Neural cell (in vitro differentiated cells): ENCODE data around the gene ADAP1. TPM values are rescaled to one million over a fixed set of nuclear protein-coding genes. Genes with fewer than 3 reads are reported as not detected.

Experiments used
- H2AFZ ChIP-seq: fragments of 200-600, 300-800 bp; sonication (generic), shearing (Covaris generic); 2 replicates; pipeline ENCODE4 v1.6.0; 2014; ENCODE audit warnings: low read depth, mild to moderate bottlenecking, antibody characterized with exemption, low read length, moderate library complexity
- H3F3A ChIP-seq: fragments of 200-600 bp; shearing (Covaris generic); 2 replicates; pipeline ENCODE4 v1.6.1; 2016; ENCODE audit warnings: mild to moderate bottlenecking, moderate library complexity, mixed read lengths, antibody characterized with exemption, low read length; ENCODE audit not compliant: insufficient read depth, poor library complexity, severe bottlenecking
- H3K27ac ChIP-seq: fragments of 200-600, 300-800 bp; sonication (generic), shearing (Covaris generic); 2 replicates; pipeline ENCODE4 v1.5.1; 2014; ENCODE audit warnings: mild to moderate bottlenecking, low read length, moderate library complexity
- H3K27me3 ChIP-seq: fragments of 300-800, 200-600 bp; sonication (generic), shearing (Covaris generic); 2 replicates; pipeline ENCODE4 v1.6.0; 2014; ENCODE audit warnings: mild to moderate bottlenecking, low read depth, low read length, moderate library complexity; ENCODE audit not compliant: insufficient read depth
- H3K36me3 ChIP-seq: fragments of 300-800, 200-600 bp; sonication (generic), shearing (Covaris generic); 2 replicates; pipeline ENCODE4 v1.5.1; 2014; ENCODE audit warnings: mild to moderate bottlenecking, antibody characterized with exemption, low read length, moderate library complexity; ENCODE audit not compliant: insufficient read depth
- H3K4me2 ChIP-seq: fragments of 300-800, 200-600 bp; sonication (generic), shearing (Covaris generic); 2 replicates; pipeline ENCODE4 v1.6.0; 2014; ENCODE audit warnings: mild to moderate bottlenecking, low read length
- H3K4me3 ChIP-seq: fragments of 300-800, 200-600 bp; sonication (generic), shearing (Covaris generic); 2 replicates; pipeline ENCODE4 v1.5.1; 2014; ENCODE audit warnings: mild to moderate bottlenecking, low read length, moderate library complexity
- H3K79me2 ChIP-seq: fragments of 200-600 bp; shearing (Covaris generic); replicated peaks from 2 replicates; pipeline ENCODE4 v1.6.0; 2014; ENCODE audit warnings: mild to moderate bottlenecking, low read length, moderate library complexity; ENCODE audit not compliant: insufficient read depth
- H3K9ac ChIP-seq: fragments of 300-800, 200-600 bp; sonication (generic), shearing (Covaris generic); 2 replicates; pipeline ENCODE4 v1.6.1; 2016; ENCODE audit warnings: mild to moderate bottlenecking, low read length, mixed read lengths
- H3K9me2 ChIP-seq: fragments of 200-600 bp; shearing (Covaris generic); 2 replicates; pipeline ENCODE4 v1.6.1; 2016; ENCODE audit warnings: mild to moderate bottlenecking, low read length, mixed read lengths; ENCODE audit not compliant: insufficient read depth
- H3K9me3 ChIP-seq: fragments of 200-600, 300-800 bp; sonication (generic), shearing (Covaris generic); 2 replicates; pipeline ENCODE4 v1.6.1; 2016; ENCODE audit warnings: mild to moderate bottlenecking, mixed run types, low read length, moderate library complexity, mixed read lengths
- H4K20me1 ChIP-seq: fragments of 200-600 bp; shearing (Covaris generic); 2 replicates; pipeline ENCODE4 v1.6.1; 2016; ENCODE audit warnings: mild to moderate bottlenecking, mixed run types; ENCODE audit not compliant: insufficient read depth
- EP300 ChIP-seq: fragments of 450-650 bp; conservative IDR thresholded peaks from 2 replicates; pipeline ENCODE4 v1.6.1; 2014; ENCODE audit warnings: antibody characterized with exemption, mild to moderate bottlenecking, moderate library complexity; ENCODE audit not compliant: poor library complexity, severe bottlenecking
- EZH2 ChIP-seq: fragments of 200-600, 300-800 bp; shearing (Covaris generic), sonication (generic); IDR thresholded peaks from 2 replicates; pipeline ENCODE4 v1.6.1; 2014; ENCODE audit warnings: antibody characterized with exemption, low read length, borderline replicate concordance, mild to moderate bottlenecking; ENCODE audit not compliant: insufficient read depth, poor library complexity, severe bottlenecking
- MXI1 ChIP-seq: fragments of 450-650 bp; conservative IDR thresholded peaks from 2 replicates; pipeline ENCODE4 v1.6.1; 2014; ENCODE audit warnings: antibody characterized with exemption, mild to moderate bottlenecking; ENCODE audit not compliant: poor library complexity, severe bottlenecking
- POLR2AphosphoS5 ChIP-seq: IDR thresholded peaks from 2 replicates; pipeline ENCODE4 v1.6.1; 2012
- RAD21 ChIP-seq: fragments of 450-650 bp; conservative IDR thresholded peaks from 2 replicates; pipeline ENCODE4 v1.6.1; 2014; ENCODE audit warnings: antibody characterized with exemption, mild to moderate bottlenecking, moderate library complexity
- REST ChIP-seq: IDR thresholded peaks from 2 replicates; pipeline ENCODE4 v1.6.1; 2012; ENCODE audit warnings: borderline replicate concordance
- SMC3 ChIP-seq: fragments of 450-650 bp; conservative IDR thresholded peaks from 2 replicates; pipeline ENCODE4 v1.6.1; 2014; ENCODE audit warnings: antibody characterized with exemption, mild to moderate bottlenecking, moderate library complexity; ENCODE audit not compliant: poor library complexity
- TAF1 ChIP-seq: IDR thresholded peaks from 2 replicates; pipeline ENCODE4 v1.6.1; 2012; ENCODE audit warnings: low read depth
- polyA plus RNA-seq: library from polyadenylated mRNA; depleted of rRNA; stranded (reverse); fragments of >200 nt; gene quantifications from 2 replicates; pipeline ENCODE4 v1.2.3, GENCODE V29; 2014
- TF ChIP-seq, protein P1 (sequence below): fragments of 450-650 bp; IDR thresholded peaks from 2 replicates; pipeline ENCODE4 v1.5.1; 2014; ENCODE audit warnings: antibody characterized with exemption, mild to moderate bottlenecking, moderate library complexity; ENCODE audit not compliant: poor library complexity, severe bottlenecking

Gene ADAP1
- polyA plus RNA-seq, 1 donor from 2014 or later: 76.8 TPM

DNA sequence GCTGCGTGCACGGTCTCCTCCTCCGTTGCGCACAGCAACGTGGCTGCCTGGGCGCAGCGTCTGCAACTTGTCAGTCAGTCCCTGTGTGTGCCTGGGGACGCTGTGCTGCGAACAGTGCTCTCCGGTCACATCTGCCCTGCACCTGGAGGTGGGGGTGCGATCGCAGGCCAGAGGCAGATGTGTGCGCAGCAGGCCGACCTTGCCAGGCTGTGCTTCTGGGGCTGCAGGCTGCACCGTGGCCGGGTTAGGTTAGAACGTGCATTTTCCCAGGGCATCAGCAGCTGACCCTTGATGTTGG, 86.3 kb downstream of the ADAP1 start:
- H3K36me3 ChIP-seq: peaks cover 10% of the 10 kb centered on the region
- H2AFZ ChIP-seq: no peak overlapping the region
- no peaks in the 10 kb centered on the region for H3K79me2 ChIP-seq
- TF ChIP-seq TAF1: no peak
- TF ChIP-seq POLR2AphosphoS5: no peak
- TF ChIP-seq EP300: no peak
- TF ChIP-seq, protein P1, sequence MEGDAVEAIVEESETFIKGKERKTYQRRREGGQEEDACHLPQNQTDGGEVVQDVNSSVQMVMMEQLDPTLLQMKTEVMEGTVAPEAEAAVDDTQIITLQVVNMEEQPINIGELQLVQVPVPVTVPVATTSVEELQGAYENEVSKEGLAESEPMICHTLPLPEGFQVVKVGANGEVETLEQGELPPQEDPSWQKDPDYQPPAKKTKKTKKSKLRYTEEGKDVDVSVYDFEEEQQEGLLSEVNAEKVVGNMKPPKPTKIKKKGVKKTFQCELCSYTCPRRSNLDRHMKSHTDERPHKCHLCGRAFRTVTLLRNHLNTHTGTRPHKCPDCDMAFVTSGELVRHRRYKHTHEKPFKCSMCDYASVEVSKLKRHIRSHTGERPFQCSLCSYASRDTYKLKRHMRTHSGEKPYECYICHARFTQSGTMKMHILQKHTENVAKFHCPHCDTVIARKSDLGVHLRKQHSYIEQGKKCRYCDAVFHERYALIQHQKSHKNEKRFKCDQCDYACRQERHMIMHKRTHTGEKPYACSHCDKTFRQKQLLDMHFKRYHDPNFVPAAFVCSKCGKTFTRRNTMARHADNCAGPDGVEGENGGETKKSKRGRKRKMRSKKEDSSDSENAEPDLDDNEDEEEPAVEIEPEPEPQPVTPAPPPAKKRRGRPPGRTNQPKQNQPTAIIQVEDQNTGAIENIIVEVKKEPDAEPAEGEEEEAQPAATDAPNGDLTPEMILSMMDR: no peak
- no peak for TF ChIP-seq MXI1
- TF ChIP-seq REST: no peak
- TF ChIP-seq RAD21: no peak
- TF ChIP-seq SMC3: no peak
- no peak for TF ChIP-seq EZH2
- no peaks in the 10 kb centered on the region for H3K9me3 ChIP-seq
- H3K27ac ChIP-seq: no peak overlapping the region
- H3K9ac ChIP-seq: no peak overlapping the region
- H3K4me3 ChIP-seq: no peak overlapping the region
- no peaks in the 10 kb centered on the region for H3K27me3 ChIP-seq
- no peaks in the 10 kb centered on the region for H3K9me2 ChIP-seq
- no peaks in the 10 kb centered on the region for H3F3A ChIP-seq
- H4K20me1 ChIP-seq: no peaks in the 10 kb centered on the region
- no peak overlapping the region for H3K4me2 ChIP-seq

DNA sequence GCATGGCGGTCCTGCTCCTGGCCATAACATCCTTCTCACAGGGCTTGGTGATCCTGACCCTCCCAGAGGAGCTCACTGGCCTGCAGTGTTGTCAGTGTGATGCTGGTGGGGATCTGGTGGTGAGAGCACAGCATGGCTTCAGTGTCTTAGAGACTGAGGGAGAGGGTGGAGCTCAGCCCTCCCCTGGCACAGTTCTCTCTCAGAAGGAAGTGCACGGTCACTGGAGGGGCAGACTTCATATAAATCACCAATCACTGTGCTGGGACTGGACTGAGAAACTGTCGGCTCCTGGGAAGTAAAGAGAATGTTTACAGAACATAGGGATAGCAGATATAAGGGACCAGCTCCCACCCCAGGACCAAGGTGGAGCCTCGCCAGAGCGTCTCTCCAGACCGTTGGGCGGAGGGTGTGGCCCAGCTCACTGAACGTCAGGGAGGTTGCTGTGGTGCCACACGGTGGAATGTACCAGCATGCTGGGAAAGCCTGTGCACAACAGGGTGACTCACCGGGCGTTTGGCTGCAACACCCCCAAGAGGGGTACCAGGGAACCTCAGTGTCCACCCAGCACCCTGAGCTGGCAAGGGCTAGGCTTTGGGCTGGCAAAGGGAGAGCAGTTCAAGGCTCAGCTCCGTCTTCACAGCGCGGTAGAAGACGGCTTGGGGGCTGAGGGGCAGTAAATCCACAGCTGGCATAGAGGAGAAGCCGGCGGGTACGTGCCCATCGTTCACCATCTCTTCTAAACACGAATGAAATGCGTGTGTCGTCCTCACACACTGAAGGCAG, 86.9 kb downstream of the ADAP1 start:
- no peaks in the 10 kb centered on the region for H3K79me2 ChIP-seq
- no peak overlapping the region for H3K4me3 ChIP-seq
- no peak overlapping the region for H3K27ac ChIP-seq
- H3K9me2 ChIP-seq: no peaks in the 10 kb centered on the region
- H3K27me3 ChIP-seq: no peaks in the 10 kb centered on the region
- no peaks in the 10 kb centered on the region for H3F3A ChIP-seq
- no peak overlapping the region for H2AFZ ChIP-seq
- TF ChIP-seq REST: no peak
- TF ChIP-seq TAF1: no peak
- no peak for TF ChIP-seq EP300
- TF ChIP-seq SMC3: no peak
- TF ChIP-seq POLR2AphosphoS5: no peak
- no peak for TF ChIP-seq RAD21
- TF ChIP-seq EZH2: no peak
- TF ChIP-seq MXI1: no peak
- TF ChIP-seq, protein P1: no peak
- no peaks in the 10 kb centered on the region for H4K20me1 ChIP-seq
- peaks cover 10% of the 10 kb centered on the region for H3K36me3 ChIP-seq
- H3K9ac ChIP-seq: no peak overlapping the region
- no peaks in the 10 kb centered on the region for H3K9me3 ChIP-seq
- no peak overlapping the region for H3K4me2 ChIP-seq
